Stomach (tissue), 4 donors: ENCODE results near the gene THEMIS.

Experiments
- EP300 ChIP-seq: sonication (generic); formaldehyde crosslinking; IDR thresholded peaks from one replicate; pipeline ENCODE4 v1.6.1; 2017; ENCODE audit warnings: antibody characterized with exemption
- POLR2A ChIP-seq, 4 donors: fragments of 450-650 bp; IDR thresholded peaks; one replicate each; pipeline ENCODE4 v1.6.1; 2016; ENCODE audit warnings: antibody characterized with exemption in 4 of 4, control low read depth in 2 of 4, mild to moderate bottlenecking in 1 of 4, moderate library complexity in 1 of 4
- POLR2AphosphoS5 ChIP-seq, 3 donors: sonication (generic); formaldehyde crosslinking; IDR thresholded peaks; one replicate each; pipeline ENCODE4 v1.6.1; 2016; ENCODE audit warnings: antibody characterized with exemption in 3 of 3
- TF ChIP-seq, protein P1 (sequence below), 7 experiments: fragments of 450-650 bp in 4 of 7; fragments of 200-600 bp in 3 of 7; sonication (generic) in 3 of 7; IDR thresholded peaks; one replicate each; pipeline ENCODE4 v1.5.1; 2016 to 2019; ENCODE audit warnings: antibody characterized with exemption in 7 of 7, control low read depth in 2 of 7, mild to moderate bottlenecking in 1 of 7

DNA sequence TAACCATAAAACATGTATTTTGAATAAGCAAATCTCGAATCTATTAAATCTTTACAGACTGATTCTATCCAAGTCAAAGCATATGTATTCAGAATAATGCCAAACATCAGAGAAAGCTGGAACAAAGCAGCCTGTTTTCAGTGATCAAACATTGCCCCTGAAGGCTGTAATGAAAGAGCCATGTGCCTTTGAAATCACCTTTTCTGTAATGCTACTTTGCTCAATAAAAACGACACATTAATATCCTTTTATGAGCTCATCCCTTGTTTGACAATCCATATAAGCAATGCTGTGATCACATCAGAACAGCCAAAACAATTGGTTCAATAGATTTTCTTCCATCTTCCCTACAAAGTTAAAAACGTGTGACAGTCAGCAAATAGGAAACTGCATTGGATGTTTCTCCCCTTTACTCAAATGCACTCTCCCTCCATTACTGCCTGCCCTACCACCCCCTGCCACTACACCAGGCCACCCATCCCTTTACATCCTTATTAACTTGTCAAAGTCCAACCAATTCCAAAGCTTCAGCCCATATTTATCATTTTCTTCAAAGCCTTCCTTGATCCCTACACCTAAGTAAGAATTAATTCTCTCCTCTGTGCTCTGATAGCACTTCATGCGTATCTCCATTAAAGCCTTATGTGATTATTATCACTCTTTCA is 42.0 kb downstream of the THEMIS start:
- TF ChIP-seq, protein P1, sequence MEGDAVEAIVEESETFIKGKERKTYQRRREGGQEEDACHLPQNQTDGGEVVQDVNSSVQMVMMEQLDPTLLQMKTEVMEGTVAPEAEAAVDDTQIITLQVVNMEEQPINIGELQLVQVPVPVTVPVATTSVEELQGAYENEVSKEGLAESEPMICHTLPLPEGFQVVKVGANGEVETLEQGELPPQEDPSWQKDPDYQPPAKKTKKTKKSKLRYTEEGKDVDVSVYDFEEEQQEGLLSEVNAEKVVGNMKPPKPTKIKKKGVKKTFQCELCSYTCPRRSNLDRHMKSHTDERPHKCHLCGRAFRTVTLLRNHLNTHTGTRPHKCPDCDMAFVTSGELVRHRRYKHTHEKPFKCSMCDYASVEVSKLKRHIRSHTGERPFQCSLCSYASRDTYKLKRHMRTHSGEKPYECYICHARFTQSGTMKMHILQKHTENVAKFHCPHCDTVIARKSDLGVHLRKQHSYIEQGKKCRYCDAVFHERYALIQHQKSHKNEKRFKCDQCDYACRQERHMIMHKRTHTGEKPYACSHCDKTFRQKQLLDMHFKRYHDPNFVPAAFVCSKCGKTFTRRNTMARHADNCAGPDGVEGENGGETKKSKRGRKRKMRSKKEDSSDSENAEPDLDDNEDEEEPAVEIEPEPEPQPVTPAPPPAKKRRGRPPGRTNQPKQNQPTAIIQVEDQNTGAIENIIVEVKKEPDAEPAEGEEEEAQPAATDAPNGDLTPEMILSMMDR (IDR thresholded peaks at IDR 0.05), result no peak
- TF ChIP-seq EP300 (no peak), POLR2A (IDR thresholded peaks at IDR 0.05) (no peak), POLR2AphosphoS5 (IDR thresholded peaks at IDR 0.05) (no peak)
